ENCODE data around the gene MYH11.

Gene MYH11

DNA sequence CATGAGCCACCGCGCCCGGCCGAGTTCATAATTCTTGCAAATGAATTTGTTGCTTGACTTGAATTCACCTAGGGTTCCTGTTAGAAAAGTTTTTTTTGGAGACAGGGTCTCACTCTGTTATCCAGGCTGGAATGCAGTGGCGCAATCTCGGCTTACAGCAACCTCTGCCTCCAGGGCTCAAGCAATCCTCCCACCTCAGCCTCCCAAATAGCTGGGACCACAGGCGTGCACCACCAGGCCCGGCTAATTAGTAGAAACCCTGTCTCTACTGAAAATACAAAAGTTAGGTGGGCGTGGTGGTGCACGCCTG is 99.8 kb downstream of the MYH11 start:
- TF ChIP-seq CTCF (IDR thresholded peaks at IDR 0.05; ENCODE audit: borderline replicate concordance, insufficient read depth, low read depth, low read length) = no peak
- H3K4me3 ChIP-seq (ENCODE audit: low read depth, low read length) = no peak overlapping the region

GRCh38 chr16:15754821-15755534 is 101.8 kb downstream of the MYH11 start:
- no peak for TF ChIP-seq CTCF (IDR thresholded peaks at IDR 0.05; ENCODE audit: borderline replicate concordance, insufficient read depth, low read depth, low read length)
- H3K4me3 ChIP-seq (ENCODE audit: low read depth, low read length) = no peak overlapping the region

GRCh38 chr16:15752717-15753488 is 103.9 kb downstream of the MYH11 start:
- no peak for TF ChIP-seq CTCF (IDR thresholded peaks at IDR 0.05; ENCODE audit: borderline replicate concordance, insufficient read depth, low read depth, low read length)
- H3K4me3 ChIP-seq (ENCODE audit: low read depth, low read length) = no peak overlapping the region

DNA sequence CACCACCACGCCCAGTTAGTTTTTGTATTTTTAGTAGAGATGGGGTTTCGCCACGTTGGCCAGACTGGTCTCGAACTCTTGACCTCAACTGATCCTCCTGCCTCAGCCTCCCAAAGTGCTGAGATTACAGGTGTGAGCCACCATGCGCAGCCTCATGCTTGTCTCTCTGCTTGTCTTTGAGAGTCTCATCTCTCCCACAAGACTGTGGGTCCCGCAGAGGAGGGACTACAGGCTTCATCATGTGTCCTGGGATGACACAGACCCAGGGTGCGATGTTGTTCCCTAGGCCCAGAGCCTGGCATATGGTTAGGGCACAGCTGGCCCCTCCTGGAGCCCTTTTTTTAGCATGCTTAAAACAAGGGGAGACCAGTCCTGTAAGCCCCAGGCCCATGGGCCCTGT is 104.9 kb downstream of the MYH11 start:
- no peak for TF ChIP-seq CTCF (IDR thresholded peaks at IDR 0.05; ENCODE audit: borderline replicate concordance, insufficient read depth, low read depth, low read length)
- no peak overlapping the region for H3K4me3 ChIP-seq (ENCODE audit: low read depth, low read length)

GRCh38 chr16:15749985-15750384 is 106.8 kb downstream of the MYH11 start:
- H3K4me3 ChIP-seq (ENCODE audit: low read depth, low read length) = no peak overlapping the region
- no peak for TF ChIP-seq CTCF (IDR thresholded peaks at IDR 0.05; ENCODE audit: borderline replicate concordance, insufficient read depth, low read depth, low read length)

DNA sequence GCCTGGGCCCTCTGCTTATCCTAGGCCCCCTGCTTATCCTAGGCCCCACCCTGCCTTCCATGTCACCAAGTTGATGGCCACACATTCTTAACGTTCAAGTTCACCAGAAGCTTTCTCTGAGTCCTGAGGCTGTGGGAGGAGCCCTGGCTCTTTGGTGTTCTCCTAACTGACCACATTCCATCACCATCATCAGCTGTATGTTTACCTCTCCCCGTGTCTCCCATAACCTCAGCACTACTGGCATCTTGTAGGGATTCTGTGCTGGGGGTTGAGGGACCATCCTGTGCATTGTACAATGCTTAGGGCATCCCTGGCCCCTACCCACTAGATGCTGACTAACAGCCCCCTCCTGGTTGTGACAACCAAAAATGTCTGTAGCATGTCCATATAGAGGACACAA is 107.5 kb downstream of the MYH11 start:
- no peak for TF ChIP-seq CTCF (IDR thresholded peaks at IDR 0.05; ENCODE audit: borderline replicate concordance, insufficient read depth, low read depth, low read length)
- H3K4me3 ChIP-seq (ENCODE audit: low read depth, low read length) = no peak overlapping the region

DNA sequence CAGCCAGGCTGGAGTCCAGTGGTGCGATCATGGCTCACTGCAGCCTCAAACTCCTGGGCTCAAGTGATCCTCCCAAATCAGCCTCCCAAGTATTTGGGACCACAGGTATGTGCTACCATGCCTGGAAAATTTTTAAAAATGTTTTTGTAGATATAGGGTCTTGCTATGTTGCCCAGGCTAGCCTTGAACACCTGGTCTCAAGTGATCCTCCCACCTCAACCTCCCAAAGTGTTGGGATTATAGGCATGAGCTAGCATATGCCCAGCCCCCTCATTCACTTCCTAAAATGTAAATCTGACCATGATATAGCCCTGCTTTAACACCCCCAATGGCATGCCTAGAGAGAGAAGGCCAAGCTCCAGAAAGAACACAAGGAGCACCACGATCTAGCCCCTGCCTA is 108.2 kb downstream of the MYH11 start:
- no peak overlapping the region for H3K4me3 ChIP-seq (ENCODE audit: low read depth, low read length)
- no peak for TF ChIP-seq CTCF (IDR thresholded peaks at IDR 0.05; ENCODE audit: borderline replicate concordance, insufficient read depth, low read depth, low read length)

Data from GM12875 (cell line).